Measurements from ENCODE around the gene SETD3.
"Not testable (repeated sequence)": the region's sequence is repeated elsewhere in the genome, so short reads cannot be mapped to it uniquely, and the experiment has no call there.

Gene SETD3

DNA sequence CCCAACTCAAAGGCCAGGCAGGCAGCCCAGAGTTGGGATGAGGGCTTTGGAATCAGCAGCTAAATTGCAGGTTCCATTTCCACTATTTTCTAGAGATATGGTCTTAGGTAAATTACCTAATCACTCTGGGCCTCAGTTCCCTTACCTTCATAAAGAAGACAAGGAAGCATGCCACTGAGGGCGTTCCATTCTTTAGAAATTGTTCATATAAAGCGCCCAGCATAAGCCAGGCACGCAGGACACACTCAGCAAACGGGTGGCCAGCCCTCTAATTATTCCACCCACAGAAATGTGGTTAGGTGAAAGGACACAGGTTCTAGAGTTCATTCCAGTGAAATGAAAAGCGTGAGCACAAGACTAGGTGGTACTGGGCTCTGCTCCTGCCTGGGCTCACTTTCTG, 120.8 kb downstream of the SETD3 start:
- no peak for DNase-seq (ENCODE audit: low read depth)

DNA sequence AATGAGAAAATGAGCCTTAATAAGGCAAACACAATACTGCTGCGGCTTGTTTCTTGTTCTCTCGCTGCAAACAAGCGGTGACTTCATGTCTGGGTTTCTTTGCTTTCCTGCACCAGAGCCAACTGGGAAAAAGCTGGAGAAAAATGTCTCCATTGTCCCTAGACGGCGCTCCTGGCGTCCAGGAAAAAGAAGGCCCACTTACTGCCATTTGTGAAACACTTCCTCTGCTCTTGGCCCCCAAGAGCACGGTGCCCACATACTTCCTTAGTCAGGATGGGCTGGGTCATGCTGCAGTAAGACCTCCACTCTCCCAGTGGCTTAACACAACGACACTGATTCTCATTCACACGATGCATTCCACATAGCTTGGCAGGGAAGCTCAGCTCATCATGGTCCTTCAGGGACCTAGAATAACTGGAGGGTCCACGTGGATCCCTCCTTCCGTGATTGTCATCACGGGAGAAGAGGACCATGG, 122.7 kb downstream of the SETD3 start:
- DNase-seq (ENCODE audit: low read depth), result no peak

DNA sequence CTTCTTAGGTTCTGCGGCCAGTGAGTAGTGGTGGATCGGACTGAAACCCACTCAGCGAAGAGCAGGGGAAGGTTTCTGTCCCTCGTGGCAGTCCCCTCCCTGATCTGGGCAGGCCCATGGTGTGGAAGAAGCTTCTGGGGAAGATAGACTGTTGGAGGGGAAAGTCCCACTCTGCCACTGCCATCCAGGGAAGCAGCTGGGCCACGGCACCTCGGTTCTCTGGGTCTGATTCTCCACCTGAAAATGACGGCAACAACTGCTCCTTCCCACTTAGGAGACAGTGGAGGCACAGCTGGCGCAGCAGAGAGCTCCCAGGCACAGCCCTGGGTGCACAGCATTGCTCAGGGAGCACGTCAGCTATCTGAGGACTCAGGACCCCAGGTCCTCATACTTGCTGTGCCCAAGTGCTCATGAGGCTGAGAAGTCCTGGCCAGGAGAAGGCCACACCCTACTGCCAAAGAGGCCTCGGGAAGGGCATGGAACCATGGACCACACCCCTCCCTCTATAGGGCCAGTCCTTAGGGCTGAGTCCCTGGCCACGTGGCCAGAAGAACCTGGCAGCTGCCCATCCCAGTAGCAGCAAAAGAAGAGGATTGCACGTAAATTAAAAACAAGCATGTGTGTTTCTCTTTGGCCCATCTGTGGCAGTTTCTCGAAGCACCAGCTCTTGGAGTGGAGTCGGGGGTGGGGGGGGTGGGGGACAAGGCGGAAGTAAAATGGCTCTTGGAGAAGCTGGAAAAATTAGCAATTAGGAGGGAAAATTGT, 123.3 kb downstream of the SETD3 start:
- no peak for DNase-seq (ENCODE audit: low read depth)

DNA sequence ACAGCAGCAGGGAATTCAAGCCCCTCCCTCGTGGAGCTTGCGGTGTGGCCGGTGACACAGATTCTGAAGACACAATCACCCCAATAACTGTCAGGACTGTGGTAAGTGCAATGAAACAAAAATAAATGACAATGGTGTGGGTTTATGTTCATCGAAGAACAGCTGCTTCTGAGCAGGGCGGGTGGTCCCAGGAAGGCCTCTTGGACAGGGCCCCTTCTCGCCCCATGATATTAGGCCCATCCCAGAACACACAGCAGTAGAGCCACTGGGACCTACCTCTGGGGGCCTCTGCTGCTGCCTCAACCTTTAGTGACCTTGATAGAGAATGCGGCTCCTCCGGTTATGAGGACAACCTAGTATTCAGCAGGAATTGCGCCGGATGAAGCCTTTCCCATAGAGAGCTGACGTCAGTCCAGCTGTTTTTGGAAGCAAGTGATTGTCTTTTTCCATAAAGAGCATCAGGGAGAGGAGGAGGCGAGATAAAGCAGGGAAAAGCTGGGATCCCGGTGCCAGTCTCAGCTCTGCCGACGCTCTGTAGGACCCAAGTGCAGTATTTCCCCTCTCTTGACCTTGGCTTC, 124.5 kb downstream of the SETD3 start:
- no peak for DNase-seq (ENCODE audit: low read depth)

DNA sequence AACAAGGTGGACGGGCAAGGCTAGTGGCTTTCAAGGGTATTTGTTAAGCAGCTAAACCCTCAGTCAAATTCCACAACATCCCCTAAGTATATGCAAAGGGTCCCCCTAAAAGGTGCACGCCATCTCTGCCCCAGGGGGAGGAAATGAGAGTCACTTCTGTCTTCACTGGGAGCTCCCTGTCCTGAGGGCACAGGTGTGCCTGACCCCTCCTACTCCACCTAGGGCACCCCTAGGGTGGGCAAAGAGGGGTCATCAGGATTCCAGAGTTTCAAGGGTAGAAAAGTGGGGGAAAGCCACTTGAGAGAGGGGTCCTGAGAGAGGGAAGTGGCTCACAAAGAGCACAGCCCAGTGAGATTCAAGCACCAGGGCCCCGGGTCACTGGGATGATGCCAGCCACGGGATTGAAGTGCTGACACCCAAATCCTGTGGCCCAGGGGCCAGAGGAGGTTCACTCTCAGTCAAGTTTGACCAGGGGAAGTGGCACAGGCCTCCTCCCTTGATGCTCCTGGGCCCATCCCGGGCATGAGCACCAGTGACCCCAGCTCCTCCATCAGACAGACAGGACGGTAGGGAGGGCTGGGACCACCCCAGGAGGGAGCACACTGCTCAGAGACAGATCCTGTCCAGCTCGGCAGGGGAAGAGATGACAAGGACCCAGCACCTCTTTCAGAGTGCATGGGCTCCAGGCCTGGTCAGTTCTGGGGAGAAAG, 126.3 kb downstream of the SETD3 start:
- no peak for DNase-seq (ENCODE audit: low read depth)

DNA sequence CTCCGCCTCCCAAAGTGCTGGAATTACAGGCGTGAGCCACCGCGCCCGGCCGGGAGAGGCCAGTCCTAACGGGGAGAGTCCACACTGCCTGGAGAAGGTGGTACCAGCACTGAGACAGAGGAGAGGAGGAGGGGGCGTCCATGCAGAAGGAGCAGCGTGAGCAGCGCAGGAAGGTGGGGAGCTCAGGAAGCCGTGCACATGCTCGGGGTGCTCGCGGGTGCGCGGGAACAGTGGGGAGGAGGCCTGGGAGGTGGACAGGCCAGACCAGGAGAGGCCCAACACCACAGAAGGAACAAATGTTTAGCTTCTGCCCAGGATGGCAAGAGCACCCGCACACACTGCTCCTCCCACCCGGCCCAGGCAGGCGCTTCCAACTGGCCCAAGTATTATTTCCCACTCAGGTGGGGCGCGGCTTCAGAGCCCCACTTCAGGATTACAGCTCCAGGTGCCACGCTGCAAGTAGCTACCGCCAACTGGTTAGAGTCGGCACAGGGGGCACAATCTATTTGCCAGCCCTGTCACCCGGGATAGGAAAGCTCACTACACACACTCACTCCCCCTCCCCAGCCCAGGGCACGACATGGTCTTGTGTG, 127.9 kb downstream of the SETD3 start:
- no peak for DNase-seq (ENCODE audit: low read depth)

DNA sequence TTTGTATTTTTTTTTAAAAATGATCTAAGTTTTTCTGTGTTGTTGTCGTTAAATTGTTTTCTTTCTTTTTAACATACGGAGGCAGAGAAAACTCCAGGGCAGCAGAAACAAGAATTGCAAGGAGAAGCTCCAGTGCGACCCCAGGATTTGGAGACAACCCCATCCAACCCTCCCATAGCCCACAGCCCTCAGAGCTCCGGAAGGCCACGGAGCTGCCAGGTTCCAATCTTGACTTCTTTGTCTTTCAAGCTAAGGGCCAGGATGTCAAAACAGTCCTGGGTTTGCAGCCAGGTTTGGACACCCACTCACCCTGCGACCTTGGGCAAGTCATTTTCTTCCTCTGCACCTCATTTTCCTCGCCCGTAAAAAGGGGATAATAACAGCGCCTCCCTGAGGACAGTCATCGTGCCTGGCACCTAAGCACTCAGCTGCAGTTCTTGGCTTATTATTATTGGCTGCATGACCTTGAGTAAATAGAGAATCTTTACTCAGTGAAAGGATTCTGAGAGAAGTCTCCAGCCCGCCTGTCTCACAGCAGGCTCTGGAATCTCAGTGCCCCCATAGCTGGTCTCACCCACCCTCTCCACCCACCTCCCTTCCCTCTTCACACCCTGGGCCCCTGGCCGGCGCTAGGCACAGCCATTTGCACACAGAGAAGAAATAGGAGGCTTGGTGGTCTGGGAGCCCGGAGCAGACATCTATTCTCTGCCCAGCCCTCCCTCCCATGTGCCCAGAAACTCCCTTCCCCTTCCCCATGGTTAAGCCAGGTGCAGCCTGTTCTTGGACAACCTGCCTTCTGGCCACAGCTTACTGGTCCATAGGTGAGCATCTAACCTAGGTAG, 129.3 kb downstream of the SETD3 start:
- no peak for DNase-seq (ENCODE audit: low read depth)

DNA sequence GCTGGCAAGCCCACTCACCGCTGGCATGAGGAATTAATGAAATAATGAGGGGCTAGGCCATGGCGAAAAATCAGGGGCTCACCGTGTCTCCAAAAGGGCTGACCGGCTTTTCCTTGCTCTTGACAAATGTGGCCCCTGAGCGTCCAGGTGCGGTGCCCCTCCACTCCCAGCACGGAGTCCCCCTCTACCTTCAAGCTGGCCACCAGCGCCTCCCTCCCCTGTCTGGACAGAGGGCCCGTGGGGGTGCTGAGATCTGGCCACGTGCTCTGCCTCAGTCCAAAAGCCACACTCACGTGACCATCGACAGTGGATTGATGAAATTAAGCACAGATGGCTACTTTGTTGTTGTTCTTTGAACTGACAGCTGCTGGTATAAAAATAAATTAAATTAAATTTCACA, 129.9 kb downstream of the SETD3 start:
- DNase-seq (ENCODE audit: low read depth), result no peak

DNA sequence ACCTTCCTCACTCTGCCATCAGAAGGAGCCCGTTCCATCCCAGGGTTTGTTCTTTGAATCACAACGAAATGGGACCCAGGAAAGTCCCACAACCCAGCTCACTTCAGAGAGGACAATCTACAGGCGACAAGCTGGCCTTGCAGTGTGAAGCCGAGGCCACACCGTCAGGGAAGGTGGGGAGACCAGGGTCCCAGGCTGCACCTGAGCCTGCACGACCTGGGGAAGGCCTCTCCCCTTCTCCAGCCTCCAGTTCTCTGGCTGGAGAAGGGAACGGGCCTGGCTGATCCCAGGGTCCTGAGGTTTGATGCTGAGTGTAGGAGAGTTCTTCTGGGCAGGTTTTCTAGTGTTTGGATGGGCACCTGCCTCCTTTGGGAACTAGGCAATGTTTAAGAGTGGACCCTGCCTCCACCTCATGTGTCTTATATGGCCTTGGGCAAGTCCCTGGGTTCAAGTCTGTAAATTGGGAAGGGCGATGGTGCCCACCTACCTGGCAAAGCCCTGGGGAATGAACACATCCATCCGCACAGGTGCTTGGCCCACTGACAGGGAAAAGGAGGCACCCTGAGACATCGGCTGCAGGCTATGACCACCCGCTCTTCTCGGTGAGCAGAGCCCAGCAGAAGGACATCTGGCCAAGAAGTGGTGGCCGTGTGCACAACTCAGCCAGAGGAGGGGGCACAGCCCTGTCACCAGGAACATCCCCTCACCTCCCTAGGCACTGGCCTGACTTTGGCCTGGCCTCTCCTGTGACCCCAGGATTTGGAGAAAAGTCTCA, 130.8 kb downstream of the SETD3 start:
- no peak for DNase-seq (ENCODE audit: low read depth)

DNA sequence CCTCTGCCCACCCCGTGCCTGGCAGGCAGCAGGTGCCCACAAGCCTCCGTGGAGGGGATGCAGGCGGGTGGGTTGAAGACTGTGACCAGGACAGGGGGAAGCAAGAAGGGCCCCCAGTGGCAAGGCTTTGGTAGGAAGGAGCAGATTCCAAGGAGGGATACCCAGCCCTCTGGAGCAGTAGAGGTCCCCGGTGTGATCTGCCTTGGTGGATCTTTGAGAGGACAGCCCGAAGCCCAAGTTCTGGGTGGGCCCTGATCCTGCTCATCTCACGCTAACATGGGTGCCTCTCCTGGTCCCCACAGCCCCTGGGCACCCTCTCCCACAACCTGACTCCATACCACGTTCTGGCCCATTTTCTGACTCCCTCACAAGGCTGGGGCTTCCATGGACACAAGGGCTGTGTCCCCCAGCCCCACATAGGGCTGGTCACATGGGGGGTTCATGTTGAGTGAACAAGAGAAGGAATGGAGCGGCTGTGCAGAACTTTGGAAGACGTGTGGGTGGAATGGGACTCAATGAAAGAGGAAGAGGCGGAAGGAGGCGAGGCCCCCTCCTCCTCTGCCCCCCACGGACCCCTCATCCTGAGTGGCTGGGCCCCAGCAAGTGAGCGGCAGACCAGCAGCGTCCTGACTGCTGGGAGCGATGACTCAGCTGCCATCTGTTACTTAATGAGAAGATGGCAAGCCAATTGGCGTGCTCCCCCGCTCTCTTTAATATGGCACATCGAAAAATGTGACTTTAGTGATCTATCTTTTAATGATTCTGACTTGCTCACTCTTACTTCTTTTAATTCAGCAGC, 131.6 kb downstream of the SETD3 start:
- peak; percentile 1 for DNase-seq (ENCODE audit: low read depth)

DNA sequence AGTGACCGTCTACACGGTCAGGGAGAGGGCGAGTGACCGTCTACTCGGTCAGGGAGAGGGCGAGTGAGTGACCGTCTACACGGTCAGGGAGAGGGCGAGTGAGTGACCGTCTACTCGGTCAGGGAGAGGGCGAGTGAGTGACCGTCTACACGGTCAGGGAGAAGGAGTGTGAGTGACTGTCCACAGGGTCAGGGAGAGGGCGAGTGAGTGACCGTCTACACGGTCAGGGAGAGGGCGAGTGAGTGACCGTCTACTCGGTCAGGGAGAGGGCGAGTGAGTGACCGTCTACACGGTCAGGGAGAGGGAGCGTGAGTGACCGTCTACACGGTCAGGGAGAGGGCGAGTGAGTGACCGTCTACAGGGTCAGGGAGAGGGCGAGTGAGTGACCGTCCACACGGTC, 132.4 kb downstream of the SETD3 start:
- not testable (repeated sequence) for DNase-seq (ENCODE audit: low read depth)
